Chondrocyte (in vitro differentiated cells): ENCODE results near the gene CSTF2T. TPM values are rescaled to one million over a fixed set of nuclear protein-coding genes. Genes with fewer than 3 reads are reported as not detected.

ENCODE experiments used
- DNase-seq: peaks from one replicate; pipeline ENCODE4 v3.0.0; 2021; ENCODE audit warnings: mixed read lengths, low spot score
- H3K27ac Mint-ChIP-seq: one replicate; pipeline ENCODE4 v1.8.0; 2021; ENCODE audit warnings: mild to moderate bottlenecking, moderate library complexity, mixed read lengths; ENCODE audit not compliant: unreplicated experiment
- H3K27me3 Mint-ChIP-seq: 2 replicates; pipeline ENCODE4 v1.8.0; 2021; ENCODE audit warnings: low read depth, mixed read lengths
- H3K36me3 Mint-ChIP-seq: 2 replicates; pipeline ENCODE4 v1.8.0; 2021; ENCODE audit warnings: low read depth, mixed read lengths
- H3K4me1 Mint-ChIP-seq: 2 replicates; pipeline ENCODE4 v1.8.0; 2021; ENCODE audit warnings: low read depth, mild to moderate bottlenecking, mixed read lengths
- H3K4me3 Mint-ChIP-seq: one replicate; pipeline ENCODE4 v1.8.0; 2021; ENCODE audit warnings: mild to moderate bottlenecking, moderate library complexity, mixed read lengths; ENCODE audit not compliant: unreplicated experiment
- H3K9me3 Mint-ChIP-seq: 2 replicates; pipeline ENCODE4 v1.8.0; 2021; ENCODE audit warnings: low read depth, mixed read lengths
- total RNA-seq: library from RNA; stranded (reverse); gene quantifications from 3 replicates; pipeline ENCODE4 v1.2.1, GENCODE V29; 2021
- TF ChIP-seq, protein P1 (sequence below): fragments of 200-600 bp; sonication (generic); IDR thresholded peaks from 2 replicates; pipeline ENCODE4 v1.5.0; 2021; ENCODE audit warnings: antibody characterized with exemption, mild to moderate bottlenecking, moderate library complexity

CSTF2T gene
- total RNA-seq, 1 donor from 2014 or later: 16.0 TPM

DNA sequence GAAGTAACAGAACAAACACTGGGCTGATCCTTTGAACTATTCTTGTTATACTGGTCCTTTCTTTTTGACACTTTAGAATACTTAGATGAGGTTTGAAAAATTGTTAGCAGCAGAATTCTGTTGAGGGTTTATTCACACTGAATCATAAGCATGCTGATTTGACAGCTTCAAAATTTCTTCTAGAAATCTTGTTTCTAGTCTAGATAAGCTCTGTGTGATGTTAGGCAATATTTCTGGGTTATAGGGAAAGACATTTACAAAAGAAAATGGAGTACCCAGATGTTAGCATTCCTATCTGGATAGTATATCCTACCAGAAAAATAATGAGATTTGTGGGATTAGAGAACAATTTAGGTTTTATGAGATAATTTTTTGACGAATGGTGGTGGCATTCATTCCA lies 12.1 kb downstream of the CSTF2T start:
- TF ChIP-seq, protein P1, sequence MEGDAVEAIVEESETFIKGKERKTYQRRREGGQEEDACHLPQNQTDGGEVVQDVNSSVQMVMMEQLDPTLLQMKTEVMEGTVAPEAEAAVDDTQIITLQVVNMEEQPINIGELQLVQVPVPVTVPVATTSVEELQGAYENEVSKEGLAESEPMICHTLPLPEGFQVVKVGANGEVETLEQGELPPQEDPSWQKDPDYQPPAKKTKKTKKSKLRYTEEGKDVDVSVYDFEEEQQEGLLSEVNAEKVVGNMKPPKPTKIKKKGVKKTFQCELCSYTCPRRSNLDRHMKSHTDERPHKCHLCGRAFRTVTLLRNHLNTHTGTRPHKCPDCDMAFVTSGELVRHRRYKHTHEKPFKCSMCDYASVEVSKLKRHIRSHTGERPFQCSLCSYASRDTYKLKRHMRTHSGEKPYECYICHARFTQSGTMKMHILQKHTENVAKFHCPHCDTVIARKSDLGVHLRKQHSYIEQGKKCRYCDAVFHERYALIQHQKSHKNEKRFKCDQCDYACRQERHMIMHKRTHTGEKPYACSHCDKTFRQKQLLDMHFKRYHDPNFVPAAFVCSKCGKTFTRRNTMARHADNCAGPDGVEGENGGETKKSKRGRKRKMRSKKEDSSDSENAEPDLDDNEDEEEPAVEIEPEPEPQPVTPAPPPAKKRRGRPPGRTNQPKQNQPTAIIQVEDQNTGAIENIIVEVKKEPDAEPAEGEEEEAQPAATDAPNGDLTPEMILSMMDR: no peak
- DNase-seq: no peak
- H3K27ac Mint-ChIP-seq: no peak overlapping the region
- H3K4me3 Mint-ChIP-seq: no peak overlapping the region
- H3K27me3 Mint-ChIP-seq: no peaks in the 10 kb centered on the region
- peaks cover 2% of the 10 kb centered on the region for H3K36me3 Mint-ChIP-seq
- H3K9me3 Mint-ChIP-seq: peaks cover 6% of the 10 kb centered on the region
- peaks cover 8% of the 10 kb centered on the region for H3K4me1 Mint-ChIP-seq

DNA sequence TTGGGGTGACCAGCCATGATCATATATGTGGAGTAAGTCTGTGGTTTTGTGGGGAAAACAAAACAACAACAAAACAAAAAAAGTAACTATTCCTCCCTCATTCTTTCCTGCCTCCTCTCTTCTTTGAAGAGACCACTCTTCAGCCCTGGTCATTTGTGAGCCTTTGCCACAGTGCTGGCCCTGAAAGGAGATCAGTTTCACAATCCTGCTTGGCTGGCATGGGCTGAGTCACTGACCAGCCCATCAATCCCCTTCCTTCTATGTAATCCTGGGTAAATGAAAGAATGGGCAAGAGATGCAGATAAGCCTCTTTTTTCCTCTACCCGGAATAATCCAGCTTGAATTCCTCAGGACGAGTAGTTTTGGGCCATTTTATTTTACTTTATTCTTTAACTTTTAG lies 13.6 kb downstream of the CSTF2T start:
- no peak for DNase-seq
- Mint-ChIP-seq H3K27ac (no peak overlapping the region), H3K4me1 (peaks cover 11% of the 10 kb centered on the region), H3K36me3 (peaks cover 2% of the 10 kb centered on the region), H3K9me3 (peaks cover 6% of the 10 kb centered on the region), H3K27me3 (no peaks in the 10 kb centered on the region), H3K4me3 (no peak overlapping the region)
- TF ChIP-seq, protein P1: no peak

DNA sequence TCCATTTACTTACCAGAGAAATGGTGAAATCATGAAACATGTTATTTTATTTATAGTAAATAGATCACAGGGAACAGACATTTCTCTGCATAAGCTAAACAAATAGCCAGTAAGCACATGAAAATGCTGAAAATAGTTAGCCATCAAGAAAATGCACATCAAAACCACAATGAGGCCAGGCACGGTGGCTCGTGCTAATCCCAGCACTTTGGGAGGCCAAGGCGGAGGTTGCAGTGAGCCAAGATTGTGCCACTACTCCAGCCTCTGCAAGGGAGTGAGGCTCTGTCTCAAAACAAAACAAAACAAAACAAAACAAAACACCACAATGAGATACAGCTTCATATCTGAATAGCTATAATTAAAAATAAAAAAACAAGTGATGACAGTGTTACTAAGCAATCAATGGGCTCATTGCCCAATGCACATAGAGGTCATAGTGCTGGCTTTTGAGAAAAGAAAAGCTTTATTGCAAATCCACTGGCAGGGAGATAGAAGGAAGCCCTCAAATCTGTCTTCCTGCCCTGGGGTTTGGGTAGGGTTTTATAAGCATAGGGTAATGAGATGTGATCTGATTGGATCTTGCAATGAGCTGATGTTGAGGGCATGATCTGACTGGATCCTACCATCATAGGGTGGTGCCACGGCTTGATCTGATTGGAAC lies 16.2 kb downstream of the CSTF2T start:
- Mint-ChIP-seq H3K4me1 (peaks cover 11% of the 10 kb centered on the region), H3K36me3 (no peaks in the 10 kb centered on the region), H3K9me3 (no peaks in the 10 kb centered on the region), H3K27ac (no peak overlapping the region), H3K27me3 (no peaks in the 10 kb centered on the region), H3K4me3 (no peak overlapping the region)
- TF ChIP-seq, protein P1: no peak
- no peak for DNase-seq

DNA sequence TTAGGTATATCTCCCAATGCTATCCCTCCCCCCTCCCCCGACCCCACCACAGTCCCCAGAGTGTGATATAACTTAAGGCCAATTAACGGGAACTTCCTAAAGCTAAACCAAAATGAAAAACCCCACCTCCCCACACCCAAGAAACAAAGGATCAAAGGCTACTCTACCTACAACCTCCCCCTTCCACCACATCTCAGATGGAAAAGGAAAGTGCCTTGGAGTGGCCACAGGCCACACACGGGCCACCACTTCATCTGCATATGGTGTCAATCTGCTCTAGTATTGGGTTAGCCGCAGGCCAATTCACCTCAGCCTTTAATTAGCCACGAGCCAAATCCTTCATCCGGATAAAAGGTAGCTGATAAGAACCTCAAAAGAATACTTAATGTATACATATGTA lies 19.6 kb downstream of the CSTF2T start:
- Mint-ChIP-seq H3K4me3 (no peak overlapping the region), H3K36me3 (no peaks in the 10 kb centered on the region), H3K27ac (no peak overlapping the region), H3K27me3 (no peaks in the 10 kb centered on the region), H3K9me3 (no peaks in the 10 kb centered on the region), H3K4me1 (peaks cover 11% of the 10 kb centered on the region)
- DNase-seq: no peak
- TF ChIP-seq, protein P1: no peak

DNA sequence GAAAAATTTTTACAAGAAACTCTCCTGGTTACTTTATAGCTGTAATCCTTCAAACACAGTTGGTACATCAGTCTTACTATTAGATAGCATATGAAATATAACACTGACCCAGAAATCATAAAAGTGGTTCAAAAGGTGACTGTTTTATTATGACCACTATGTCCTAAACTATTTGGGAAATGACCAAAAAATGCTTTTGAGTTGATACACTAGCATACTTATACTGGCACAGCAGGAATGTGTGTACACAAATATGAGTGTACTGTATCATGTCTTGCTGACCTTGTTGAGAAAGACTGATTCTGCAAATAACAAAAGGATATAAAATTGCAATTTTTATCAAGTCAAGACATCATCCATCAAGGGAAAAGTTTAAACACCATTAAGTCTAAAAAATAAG lies 24.3 kb downstream of the CSTF2T start:
- no peaks in the 10 kb centered on the region for H3K4me1 Mint-ChIP-seq
- DNase-seq: no peak
- H3K36me3 Mint-ChIP-seq: peaks cover 4% of the 10 kb centered on the region
- no peak overlapping the region for H3K4me3 Mint-ChIP-seq
- TF ChIP-seq, protein P1: no peak
- no peaks in the 10 kb centered on the region for H3K27me3 Mint-ChIP-seq
- H3K9me3 Mint-ChIP-seq: peaks cover 12% of the 10 kb centered on the region
- no peak overlapping the region for H3K27ac Mint-ChIP-seq
